Caco-2 (cell line): ENCODE measurements around the gene TUNAR. TPM values are rescaled to one million over a fixed set of nuclear protein-coding genes. Genes with fewer than 3 reads are reported as not detected.

Experiments used
- BruUV-seq: library from RNA; stranded (reverse); fragments of 400-500 nt; replicated peaks from 2 replicates; lab custom pipeline; 2021; lab: Mats Ljungman, UMichigan
- CTCF ChIA-PET: fragments of 300-600 bp; sonication (Branson Sonifier 250); formaldehyde crosslinking; loops from one replicate; lab custom pipeline; 2022; ENCODE audit warnings: antibody characterized with exemption; lab: Charles Lee
- POLR2A ChIA-PET: fragments of 300-600 bp; sonication (Branson Sonifier 250); formaldehyde crosslinking; loops from one replicate; lab custom pipeline; 2022; ENCODE audit warnings: antibody characterized with exemption; lab: Charles Lee
- DNase-seq, 2 experiments: peaks; one replicate each; pipeline versions ENCODE4 v3.0.0 to v3.0.0-alpha.2; 2020 to 2022
- H3K27me3 ChIP-seq: replicated peaks from 2 replicates; pipeline ENCODE4 v1.6.0; 2011; ENCODE audit warnings: low read length; ENCODE audit not compliant: control insufficient read depth, insufficient read depth
- H3K36me3 ChIP-seq: 2 replicates; pipeline ENCODE4 v1.5.1; 2011; ENCODE audit warnings: low read length; ENCODE audit not compliant: control insufficient read depth, insufficient read depth
- H3K4me1 ChIP-seq: fragments of 250-450 bp; sonication (Bioruptor Pico); 2 replicates; pipeline ENCODE4 v1.5.1; 2020; ENCODE audit warnings: mild to moderate bottlenecking
- H3K4me3 ChIP-seq: 2 replicates; pipeline ENCODE4 v1.5.1; 2011; ENCODE audit warnings: low read depth, mild to moderate bottlenecking, control low read depth, low read length
- H3K9me3 ChIP-seq: fragments of 250-450 bp; sonication (Bioruptor Pico); 2 replicates; pipeline ENCODE4 v1.5.1; 2020; ENCODE audit warnings: mild to moderate bottlenecking, moderate library complexity
- H3K27ac Mint-ChIP-seq: one replicate; pipeline ENCODE4 v1.8.0; 2022; ENCODE audit warnings: mixed read lengths; ENCODE audit not compliant: unreplicated experiment
- H3K27me3 Mint-ChIP-seq: one replicate; pipeline ENCODE4 v1.8.0; 2022; ENCODE audit warnings: mixed read lengths; ENCODE audit not compliant: insufficient read depth, unreplicated experiment
- H3K36me3 Mint-ChIP-seq: one replicate; pipeline ENCODE4 v1.8.0; 2022; ENCODE audit warnings: mild to moderate bottlenecking, mixed read lengths; ENCODE audit not compliant: insufficient read depth, unreplicated experiment
- H3K4me1 Mint-ChIP-seq: one replicate; pipeline ENCODE4 v1.8.0; 2022; ENCODE audit warnings: low read depth, mixed read lengths; ENCODE audit not compliant: unreplicated experiment
- H3K4me3 Mint-ChIP-seq: one replicate; pipeline ENCODE4 v1.8.0; 2022; ENCODE audit warnings: mild to moderate bottlenecking, moderate library complexity, mixed read lengths; ENCODE audit not compliant: unreplicated experiment
- H3K9me3 Mint-ChIP-seq: one replicate; pipeline ENCODE4 v1.8.0; 2022; ENCODE audit warnings: mixed read lengths; ENCODE audit not compliant: unreplicated experiment
- intact Hi-C: fragments of 100-400 bp; cut with micrococcal nuclease; formaldehyde crosslinking; loops from one replicate; pipeline ENCODE4 v1.10.0; 2022; ENCODE audit not compliant: unreplicated experiment
- total RNA-seq: library from RNA; stranded (reverse); gene quantifications from 2 replicates; pipeline ENCODE4 v1.2.3, GENCODE V29; 2022
- TF ChIP-seq, protein P1 (sequence below), 2 experiments: fragments of 200-600 bp in 1 of 2; IDR thresholded peaks; 1 replicate in 1 of 2; 2 replicates in 1 of 2; pipeline versions ENCODE4 v1.5.1 to v1.8.0; 2011 to 2022; ENCODE audit warnings: antibody characterized with exemption in 1 of 2, control low read depth in 1 of 2, inconsistent platforms in 1 of 2, low read depth in 1 of 2, low read length in 1 of 2, mild to moderate bottlenecking in 1 of 2, moderate library complexity in 1 of 2; ENCODE audit not compliant: insufficient read depth in 1 of 2, severe bottlenecking in 1 of 2, unreplicated experiment in 1 of 2

Gene TUNAR
- total RNA-seq, 1 experiment from 2014 or later: not detected

DNA sequence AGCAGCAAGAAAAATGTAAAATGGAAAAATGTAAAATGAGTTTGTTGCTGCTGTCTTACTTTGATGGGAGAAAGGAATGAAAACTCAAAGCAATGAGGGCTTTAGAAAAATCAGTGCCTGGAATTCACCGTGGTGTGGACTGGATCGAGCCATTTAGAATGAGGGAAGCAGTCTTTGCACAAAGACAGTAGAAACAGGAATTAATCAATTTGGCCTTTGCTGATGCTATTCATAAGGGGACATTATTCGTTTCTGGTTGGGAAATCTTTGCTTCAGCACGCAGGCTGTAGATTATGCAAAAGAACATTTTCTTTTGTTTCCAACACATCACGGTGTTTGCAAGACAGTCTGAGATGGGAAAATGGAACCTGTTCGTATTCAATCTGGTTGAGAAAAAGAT, 6.9 kb upstream of the TUNAR start:
- intact Hi-C loops: no loop called here
- H3K36me3 Mint-ChIP-seq: no peaks in the 10 kb centered on the region
- Histone ChIP-seq H3K36me3 (no peaks in the 10 kb centered on the region), H3K4me3 (no peak overlapping the region), H3K4me1 (no peaks in the 10 kb centered on the region), H3K27me3 (no peaks in the 10 kb centered on the region), H3K9me3 (no peaks in the 10 kb centered on the region)
- no peak overlapping the region for H3K4me3 Mint-ChIP-seq
- peaks cover 25% of the 10 kb centered on the region for H3K27me3 Mint-ChIP-seq
- H3K9me3 Mint-ChIP-seq: no peaks in the 10 kb centered on the region
- no peak overlapping the region for H3K27ac Mint-ChIP-seq
- BruUV-seq: no TSS peak
- ChIA-PET POLR2A (no interaction called here), CTCF (no interaction called here)
- DNase-seq: no peak
- TF ChIP-seq, protein P1, sequence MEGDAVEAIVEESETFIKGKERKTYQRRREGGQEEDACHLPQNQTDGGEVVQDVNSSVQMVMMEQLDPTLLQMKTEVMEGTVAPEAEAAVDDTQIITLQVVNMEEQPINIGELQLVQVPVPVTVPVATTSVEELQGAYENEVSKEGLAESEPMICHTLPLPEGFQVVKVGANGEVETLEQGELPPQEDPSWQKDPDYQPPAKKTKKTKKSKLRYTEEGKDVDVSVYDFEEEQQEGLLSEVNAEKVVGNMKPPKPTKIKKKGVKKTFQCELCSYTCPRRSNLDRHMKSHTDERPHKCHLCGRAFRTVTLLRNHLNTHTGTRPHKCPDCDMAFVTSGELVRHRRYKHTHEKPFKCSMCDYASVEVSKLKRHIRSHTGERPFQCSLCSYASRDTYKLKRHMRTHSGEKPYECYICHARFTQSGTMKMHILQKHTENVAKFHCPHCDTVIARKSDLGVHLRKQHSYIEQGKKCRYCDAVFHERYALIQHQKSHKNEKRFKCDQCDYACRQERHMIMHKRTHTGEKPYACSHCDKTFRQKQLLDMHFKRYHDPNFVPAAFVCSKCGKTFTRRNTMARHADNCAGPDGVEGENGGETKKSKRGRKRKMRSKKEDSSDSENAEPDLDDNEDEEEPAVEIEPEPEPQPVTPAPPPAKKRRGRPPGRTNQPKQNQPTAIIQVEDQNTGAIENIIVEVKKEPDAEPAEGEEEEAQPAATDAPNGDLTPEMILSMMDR (IDR thresholded peaks at IDR 0.05; ENCODE audit: insufficient read depth in 1 of 2, low read depth in 1 of 2, low read length in 1 of 2, severe bottlenecking in 1 of 2, unreplicated experiment in 1 of 2): no peak
- no peaks in the 10 kb centered on the region for H3K4me1 Mint-ChIP-seq

DNA sequence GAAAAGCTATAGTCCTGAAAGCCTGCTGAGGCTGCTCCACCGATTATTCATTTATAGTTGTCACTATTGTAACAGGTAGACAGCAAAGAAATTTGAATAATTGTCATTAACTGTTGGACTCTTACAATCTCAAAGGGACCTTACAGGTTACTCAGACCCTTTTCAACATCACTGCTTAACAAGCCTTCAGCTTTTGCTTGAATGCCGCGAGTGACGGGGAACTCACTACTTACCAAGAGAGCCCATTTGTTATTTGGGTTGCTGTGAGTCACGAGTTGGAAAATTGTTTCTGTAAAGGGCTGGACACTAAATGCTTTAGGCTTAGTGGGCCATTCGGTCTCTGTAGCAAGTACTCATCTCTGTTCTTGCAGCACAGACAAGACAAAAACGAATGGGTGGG, 5.9 kb upstream of the TUNAR start:
- no peaks in the 10 kb centered on the region for H3K9me3 ChIP-seq
- POLR2A ChIA-PET: no interaction called here
- no peaks in the 10 kb centered on the region for H3K9me3 Mint-ChIP-seq
- no peaks in the 10 kb centered on the region; the same call in 1 of the 2 replicates for H3K27me3 ChIP-seq
- H3K4me1 Mint-ChIP-seq: no peaks in the 10 kb centered on the region
- TF ChIP-seq, protein P1 (IDR thresholded peaks at IDR 0.05; ENCODE audit: insufficient read depth in 1 of 2, low read depth in 1 of 2, low read length in 1 of 2, severe bottlenecking in 1 of 2, unreplicated experiment in 1 of 2): no peak
- H3K4me3 Mint-ChIP-seq: no peak overlapping the region
- no peaks in the 10 kb centered on the region for H3K36me3 ChIP-seq
- H3K27ac Mint-ChIP-seq: no peak overlapping the region
- no peaks in the 10 kb centered on the region for H3K36me3 Mint-ChIP-seq
- intact Hi-C loops: no loop called here
- CTCF ChIA-PET: no interaction called here
- no TSS peak for BruUV-seq
- peaks cover 26% of the 10 kb centered on the region for H3K27me3 Mint-ChIP-seq
- DNase-seq: no peak
- H3K4me1 ChIP-seq: no peaks in the 10 kb centered on the region
- H3K4me3 ChIP-seq: no peak overlapping the region

DNA sequence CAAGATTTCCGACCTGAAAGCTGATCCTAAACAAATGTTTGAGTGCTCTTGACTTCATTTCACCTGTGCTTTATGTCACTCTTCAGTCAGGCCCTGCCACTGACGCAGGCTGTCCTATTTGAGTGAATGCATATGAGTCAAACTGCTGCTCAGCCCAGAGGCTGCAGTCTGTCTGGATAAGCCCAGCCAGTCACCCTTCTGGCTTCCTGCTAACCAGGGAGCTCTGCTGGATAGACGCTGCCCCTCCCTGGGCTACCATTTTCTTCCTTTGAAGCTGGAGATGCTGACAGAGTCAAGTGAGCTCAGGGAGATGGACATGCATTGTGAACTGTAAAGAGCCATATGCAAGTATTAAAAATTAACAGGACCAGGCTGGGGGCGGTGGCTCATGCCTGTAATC, 5.1 kb upstream of the TUNAR start:
- Mint-ChIP-seq H3K27me3 (peaks cover 26% of the 10 kb centered on the region), H3K9me3 (no peaks in the 10 kb centered on the region), H3K36me3 (no peaks in the 10 kb centered on the region), H3K4me1 (no peaks in the 10 kb centered on the region), H3K4me3 (no peak overlapping the region), H3K27ac (no peak overlapping the region)
- BruUV-seq: no TSS peak
- ChIA-PET POLR2A (no interaction called here), CTCF (no interaction called here)
- no peak overlapping the region for H3K4me3 ChIP-seq
- intact Hi-C loops: no loop called here
- H3K9me3 ChIP-seq: no peaks in the 10 kb centered on the region
- DNase-seq: no peak
- H3K4me1 ChIP-seq: no peaks in the 10 kb centered on the region
- TF ChIP-seq, protein P1 (IDR thresholded peaks at IDR 0.05; ENCODE audit: insufficient read depth in 1 of 2, low read depth in 1 of 2, low read length in 1 of 2, severe bottlenecking in 1 of 2, unreplicated experiment in 1 of 2): no peak
- H3K36me3 ChIP-seq: no peaks in the 10 kb centered on the region
- no peaks in the 10 kb centered on the region; the same call in 1 of the 2 replicates for H3K27me3 ChIP-seq
